Activated B cell treated with CpG ODN at 0.5 μM for 24 hours (primary cell): ENCODE results near the gene NAAA. TPM values are rescaled to one million over a fixed set of nuclear protein-coding genes. Genes with fewer than 3 reads are reported as not detected.

Source experiments
- ATAC-seq: fragments of 200-7000 bp; cut with Tn5 transposase; one replicate; pipeline ENCODE4 v1.10.0; 2021; ENCODE audit warnings: low read depth, mild to moderate bottlenecking, moderate library complexity
- CTCF ChIA-PET: fragments of 350-600 bp; sonication (Branson Sonifier 250); formaldehyde crosslinking; loops from one replicate; lab custom pipeline; 2021; ENCODE audit warnings: antibody characterized with exemption; lab: Charles Lee
- POLR2A ChIA-PET: fragments of 350-600 bp; sonication (Branson Sonifier 250); formaldehyde crosslinking; loops from one replicate; lab custom pipeline; 2021; ENCODE audit warnings: antibody characterized with exemption; lab: Charles Lee
- DNase-seq: peaks from one replicate; pipeline ENCODE4 v3.0.0; 2022
- H3K27ac Mint-ChIP-seq: one replicate; pipeline ENCODE4 v1.8.0; 2020; ENCODE audit warnings: mixed read lengths
- H3K27me3 Mint-ChIP-seq: one replicate; pipeline ENCODE4 v1.8.0; 2021; ENCODE audit warnings: mixed read lengths
- H3K36me3 Mint-ChIP-seq: one replicate; pipeline ENCODE4 v1.8.0; 2021; ENCODE audit warnings: low read depth, mixed read lengths
- H3K4me1 Mint-ChIP-seq: one replicate; pipeline ENCODE4 v1.8.0; 2021; ENCODE audit warnings: mixed read lengths
- H3K4me3 Mint-ChIP-seq: one replicate; pipeline ENCODE4 v1.8.0; 2020; ENCODE audit warnings: mild to moderate bottlenecking, mixed read lengths
- H3K9me3 Mint-ChIP-seq: one replicate; pipeline ENCODE4 v1.8.0; 2020; ENCODE audit warnings: mixed read lengths
- CTCF ChIP-seq: fragments of 200-600 bp; IDR thresholded peaks from one replicate; pipeline ENCODE4 v1.8.0; 2022; ENCODE audit warnings: antibody characterized with exemption, mild to moderate bottlenecking
- intact Hi-C: fragments of 100-400 bp; cut with micrococcal nuclease; formaldehyde crosslinking; loops from one replicate; pipeline ENCODE4 v1.15.1; 2024
- total RNA-seq: library from RNA; stranded (reverse); gene quantifications from 2 replicates; pipeline ENCODE4 v1.2.3, GENCODE V29; 2022

Gene NAAA
- total RNA-seq, 1 donor from 2014 or later = 31.1 TPM

GRCh38 chr4:75876218-75876617 is 64.6 kb downstream of the NAAA start:
- POLR2A ChIA-PET = no interaction called here

DNA sequence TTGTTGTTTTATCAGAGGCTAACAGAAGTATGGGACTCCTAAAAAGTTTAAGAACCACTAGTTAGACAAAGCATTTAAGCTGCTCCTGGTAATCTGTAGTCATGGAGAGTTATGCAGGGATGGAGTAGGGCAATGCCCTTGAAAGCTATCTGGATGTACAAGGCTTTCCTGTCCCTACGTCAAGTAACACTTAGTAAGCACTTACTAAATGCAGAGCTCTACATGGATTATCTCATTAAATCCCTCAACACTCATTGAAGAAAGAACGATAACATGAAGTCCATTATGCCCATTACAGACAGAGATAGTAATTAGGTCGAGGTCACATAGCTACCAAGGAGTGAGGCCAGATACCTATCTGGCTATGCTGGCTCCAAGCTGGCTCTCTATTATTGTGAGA is 71.7 kb downstream of the NAAA start:
- ATAC-seq = no peak
- POLR2A ChIA-PET = no interaction called here
- intact Hi-C loops = no loop called here
- DNase-seq = no peak
- no peak overlapping the region for H3K27ac Mint-ChIP-seq
- peaks cover 2% of the 10 kb centered on the region for H3K27me3 Mint-ChIP-seq
- H3K4me1 Mint-ChIP-seq = no peaks in the 10 kb centered on the region
- H3K4me3 Mint-ChIP-seq = no peak overlapping the region
- H3K36me3 Mint-ChIP-seq = no peaks in the 10 kb centered on the region
- TF ChIP-seq CTCF = no peak
- CTCF ChIA-PET = no interaction called here
- no peaks in the 10 kb centered on the region for H3K9me3 Mint-ChIP-seq

More at GRCh38 chr4:75876218-75876617, 64.6 kb downstream of the NAAA start:
- Mint-ChIP-seq H3K4me3 (no peak overlapping the region), H3K36me3 (no peaks in the 10 kb centered on the region), H3K27me3 (peaks cover 4% of the 10 kb centered on the region), H3K27ac (no peak overlapping the region), H3K4me1 (no peaks in the 10 kb centered on the region), H3K9me3 (no peaks in the 10 kb centered on the region)
- CTCF ChIA-PET = interaction anchor here (1.0 kb wide), 1 partner anchor 20 kb away, joined by 3 read pairs; no protein-coding TSS in a partner anchor
- intact Hi-C loops = no loop called here
- ATAC-seq (no peak), DNase-seq (no peak)
- no peak for TF ChIP-seq CTCF

- no peak for TF ChIP-seq CTCF
- POLR2A ChIA-PET = no interaction called here
- Mint-ChIP-seq H3K27ac (no peak overlapping the region), H3K36me3 (no peaks in the 10 kb centered on the region), H3K4me3 (no peak overlapping the region), H3K9me3 (no peaks in the 10 kb centered on the region), H3K4me1 (no peaks in the 10 kb centered on the region), H3K27me3 (peaks cover 4% of the 10 kb centered on the region)
- DNase-seq = no peak
- intact Hi-C loops = no loop called here
- CTCF ChIA-PET = no interaction called here
- no peak for ATAC-seq
Observed at GRCh38 chr4:75867130-75867529, 73.7 kb downstream of the NAAA start.

Other genes starting within 250 kb of the NAAA start
- gene USO1, start 216.4 kb downstream of the NAAA start, total RNA-seq = 41.3 and 41.7 TPM in 2 replicates
- 0.17 and 0.35 TPM in 2 replicates for gene PPEF2, start 38.6 kb downstream of the NAAA start, total RNA-seq
- 63.8 and 67.0 TPM in 2 replicates for gene SDAD1, start 49.9 kb upstream of the NAAA start, total RNA-seq
- gene CXCL9, start 66.5 kb upstream of the NAAA start, total RNA-seq = not detected in 2 replicates
- 0.17 TPM in 1 of 2 replicates, not detected in the other for gene CXCL10, start 82.5 kb upstream of the NAAA start, total RNA-seq
- gene CXCL11, start 95.1 kb upstream of the NAAA start, total RNA-seq = not detected in 2 replicates
- not detected in 2 replicates for gene ART3, start 133.7 kb upstream of the NAAA start, total RNA-seq
- 48.1 and 58.9 TPM in 2 replicates for gene NUP54, start 207.4 kb upstream of the NAAA start, total RNA-seq